Measurements from ENCODE around the gene PRDM16. TPM values are rescaled to one million over a fixed set of nuclear protein-coding genes. Genes with fewer than 3 reads are reported as not detected.

Gene PRDM16
- total and polyA plus RNA-seq, 2 of the 13 experiments (the other 11 are each of a cell fraction or from before 2014, with no cell fraction given): 0.15 to 0.81 TPM

DNA sequence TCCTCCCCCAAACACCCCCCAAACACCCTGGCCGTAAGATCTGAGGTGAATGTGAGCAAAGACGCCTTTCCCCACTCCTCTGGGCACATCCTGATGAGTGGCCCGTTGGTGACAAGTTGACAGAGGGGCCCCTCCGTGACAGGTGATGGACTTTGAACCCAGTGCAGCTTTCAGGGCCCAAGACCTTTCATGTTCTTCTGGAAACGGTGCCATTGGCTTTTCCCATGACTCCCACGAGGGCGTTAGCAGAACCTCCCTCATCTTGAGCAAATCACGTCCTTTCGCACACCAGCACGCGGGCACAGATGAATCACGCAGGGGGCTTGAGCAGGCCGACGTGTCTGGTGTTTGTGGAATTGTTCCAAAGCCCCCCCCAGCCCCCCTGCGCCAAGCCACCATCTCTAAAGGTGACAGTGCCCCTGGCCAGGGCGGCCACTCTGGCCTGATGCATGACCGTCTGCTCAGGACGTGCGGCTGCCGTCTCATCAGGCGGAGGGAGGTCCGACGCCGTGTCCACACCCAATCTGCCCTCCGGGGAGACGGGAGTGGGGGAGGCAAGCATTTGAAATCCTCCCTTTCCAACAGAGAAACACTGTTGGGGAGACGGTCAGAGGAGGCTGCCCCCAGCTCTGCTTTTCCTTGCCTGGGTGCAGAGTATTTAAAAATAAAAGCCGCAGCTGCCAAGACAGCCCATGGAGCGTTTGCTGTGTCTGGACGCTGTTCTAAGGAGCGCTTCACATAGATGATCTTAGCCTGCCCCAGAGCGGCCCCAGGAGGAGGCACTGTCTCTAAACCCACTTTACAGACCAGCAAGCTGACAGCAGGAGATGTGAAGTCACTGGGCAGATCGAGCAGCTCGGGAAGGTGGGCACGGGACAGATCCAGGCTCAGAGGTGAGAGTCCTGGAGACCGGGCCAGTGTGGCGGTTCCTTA, 287.2 kb downstream of the PRDM16 start (continued):
- TF ChIP-seq KLF15 (CRISPR knock-in tag; IDR thresholded peaks at IDR 0.05; ENCODE audit: borderline replicate concordance) (no peak), MAF1 (CRISPR knock-in tag; IDR thresholded peaks at IDR 0.05; ENCODE audit: borderline replicate concordance) (no peak), EP300 (IDR thresholded peaks at IDR 0.05; ENCODE audit: low read depth in 2 of 2, low read length in 2 of 2) (peak in 1 of 2 experiments; percentile 80; a peak in 2 of 4 replicates), EP300 (CRISPR knock-in tag; IDR thresholded peaks at IDR 0.05; ENCODE audit: borderline replicate concordance) (peak; percentile 27; the same call in 1 of the 2 replicates), TBP (CRISPR knock-in tag; IDR thresholded peaks at IDR 0.05) (no peak), ZNF839 (CRISPR knock-in tag; IDR thresholded peaks at IDR 0.05; ENCODE audit: borderline replicate concordance) (no peak), ZIK1 (CRISPR knock-in tag; IDR thresholded peaks at IDR 0.05; ENCODE audit: borderline replicate concordance, low read depth) (no peak; the same call in 1 of the 2 replicates), ZNF264 (CRISPR knock-in tag; IDR thresholded peaks at IDR 0.05) (no peak), GMEB2 (CRISPR knock-in tag; IDR thresholded peaks at IDR 0.05; ENCODE audit: low read depth) (no peak), HIVEP1 (CRISPR knock-in tag; IDR thresholded peaks at IDR 0.05) (no peak), HHEX (CRISPR knock-in tag; IDR thresholded peaks at IDR 0.05) (no peak), GPBP1L1 (CRISPR knock-in tag; IDR thresholded peaks at IDR 0.05) (no peak), SOX5 (CRISPR knock-in tag; IDR thresholded peaks at IDR 0.05; ENCODE audit: borderline replicate concordance) (no peak), IRX3 (CRISPR knock-in tag; IDR thresholded peaks at IDR 0.05; ENCODE audit: borderline replicate concordance, low read depth) (no peak), POGZ (CRISPR knock-in tag; IDR thresholded peaks at IDR 0.05) (no peak), ZBTB10 (CRISPR knock-in tag; IDR thresholded peaks at IDR 0.05; ENCODE audit: borderline replicate concordance) (peak; percentile 75; the same call in 1 of the 2 replicates), FOXO1 (CRISPR knock-in tag; IDR thresholded peaks at IDR 0.05) (no peak)
- TF ChIP-seq, protein P1, sequence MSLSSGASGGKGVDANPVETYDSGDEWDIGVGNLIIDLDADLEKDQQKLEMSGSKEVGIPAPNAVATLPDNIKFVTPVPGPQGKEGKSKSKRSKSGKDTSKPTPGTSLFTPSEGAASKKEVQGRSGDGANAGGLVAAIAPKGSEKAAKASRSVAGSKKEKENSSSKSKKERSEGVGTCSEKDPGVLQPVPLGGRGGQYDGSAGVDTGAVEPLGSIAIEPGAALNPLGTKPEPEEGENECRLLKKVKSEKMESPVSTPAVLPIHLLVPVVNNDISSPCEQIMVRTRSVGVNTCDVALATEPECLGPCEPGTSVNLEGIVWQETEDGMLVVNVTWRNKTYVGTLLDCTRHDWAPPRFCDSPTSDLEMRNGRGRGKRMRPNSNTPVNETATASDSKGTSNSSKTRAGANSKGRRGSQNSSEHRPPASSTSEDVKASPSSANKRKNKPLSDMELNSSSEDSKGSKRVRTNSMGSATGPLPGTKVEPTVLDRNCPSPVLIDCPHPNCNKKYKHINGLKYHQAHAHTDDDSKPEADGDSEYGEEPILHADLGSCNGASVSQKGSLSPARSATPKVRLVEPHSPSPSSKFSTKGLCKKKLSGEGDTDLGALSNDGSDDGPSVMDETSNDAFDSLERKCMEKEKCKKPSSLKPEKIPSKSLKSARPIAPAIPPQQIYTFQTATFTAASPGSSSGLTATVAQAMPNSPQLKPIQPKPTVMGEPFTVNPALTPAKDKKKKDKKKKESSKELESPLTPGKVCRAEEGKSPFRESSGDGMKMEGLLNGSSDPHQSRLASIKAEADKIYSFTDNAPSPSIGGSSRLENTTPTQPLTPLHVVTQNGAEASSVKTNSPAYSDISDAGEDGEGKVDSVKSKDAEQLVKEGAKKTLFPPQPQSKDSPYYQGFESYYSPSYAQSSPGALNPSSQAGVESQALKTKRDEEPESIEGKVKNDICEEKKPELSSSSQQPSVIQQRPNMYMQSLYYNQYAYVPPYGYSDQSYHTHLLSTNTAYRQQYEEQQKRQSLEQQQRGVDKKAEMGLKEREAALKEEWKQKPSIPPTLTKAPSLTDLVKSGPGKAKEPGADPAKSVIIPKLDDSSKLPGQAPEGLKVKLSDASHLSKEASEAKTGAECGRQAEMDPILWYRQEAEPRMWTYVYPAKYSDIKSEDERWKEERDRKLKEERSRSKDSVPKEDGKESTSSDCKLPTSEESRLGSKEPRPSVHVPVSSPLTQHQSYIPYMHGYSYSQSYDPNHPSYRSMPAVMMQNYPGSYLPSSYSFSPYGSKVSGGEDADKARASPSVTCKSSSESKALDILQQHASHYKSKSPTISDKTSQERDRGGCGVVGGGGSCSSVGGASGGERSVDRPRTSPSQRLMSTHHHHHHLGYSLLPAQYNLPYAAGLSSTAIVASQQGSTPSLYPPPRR (CRISPR knock-in tag; IDR thresholded peaks at IDR 0.05; ENCODE audit: borderline replicate concordance): peak; percentile 33; the same call in 1 of the 2 replicates
